ENCODE measurements around the gene ECE1.
A peak's percentile ranks its signal among the peaks of the same experiment; 100 is the strongest.
"Not testable (repeated sequence)": the region's sequence is repeated elsewhere in the genome, so short reads cannot be mapped to it uniquely, and the experiment has no call there.

The ECE1 gene

GRCh38 chr1:21216835-21217811 is 73.1 kb downstream of the ECE1 start:
- DNase-seq, result peak in 1 of 2 experiments; percentile 30

GRCh38 chr1:21212126-21212525 is 78.1 kb downstream of the ECE1 start:
- no peak for DNase-seq

GRCh38 chr1:21208137-21208700 is 82.0 kb downstream of the ECE1 start:
- not testable (repeated sequence) for DNase-seq

GRCh38 chr1:21206117-21206516 is 84.1 kb downstream of the ECE1 start:
- no peak for DNase-seq

GRCh38 chr1:21205416-21205815 is 84.8 kb downstream of the ECE1 start:
- DNase-seq, result no peak

GRCh38 chr1:21201650-21202049 is 88.6 kb downstream of the ECE1 start:
- no peak for DNase-seq

- not testable (repeated sequence) for DNase-seq
These were observed 89.0 kb downstream of the ECE1 start for GRCh38 chr1:21201238-21201637.

GRCh38 chr1:21200767-21201166 is 89.5 kb downstream of the ECE1 start:
- no peak for DNase-seq

- no peak for DNase-seq
These were observed 91.3 kb downstream of the ECE1 start for GRCh38 chr1:21198929-21199328.

GRCh38 chr1:21192871-21193270 is 97.4 kb downstream of the ECE1 start:
- no peak for DNase-seq

GRCh38 chr1:21192284-21192683 is 98.0 kb downstream of the ECE1 start:
- no peak for DNase-seq

GRCh38 chr1:21190771-21191170 is 99.5 kb downstream of the ECE1 start:
- DNase-seq, result not testable (repeated sequence)

- DNase-seq, result no peak
These were observed 100.3 kb downstream of the ECE1 start for GRCh38 chr1:21189906-21190500.

GRCh38 chr1:21189421-21189820 is 100.8 kb downstream of the ECE1 start:
- DNase-seq, result no peak

- no peak for DNase-seq
These were observed 102.0 kb downstream of the ECE1 start for GRCh38 chr1:21188235-21188634.

- DNase-seq, result no peak
These were observed 105.0 kb downstream of the ECE1 start for GRCh38 chr1:21185221-21185731.

- no peak for DNase-seq
These were observed 106.0 kb downstream of the ECE1 start for GRCh38 chr1:21184276-21184675.

GRCh38 chr1:21182181-21182731 is 108.0 kb downstream of the ECE1 start:
- DNase-seq, result no peak

- not testable (repeated sequence) for DNase-seq
These were observed 112.0 kb downstream of the ECE1 start for GRCh38 chr1:21178271-21178670.

- DNase-seq, result peak; percentile 95 to 97
These were observed 113.4 kb downstream of the ECE1 start, which contains the start of gene EIF4G3 for GRCh38 chr1:21176586-21177555. TSS of gene EIF4G3 (minus strand) at chr1:21176897. CDS start at chr1:21002742, 174,155 bp downstream.

- DNase-seq, result peak in 1 of 2 experiments; percentile 9
These were observed 114.3 kb downstream of the ECE1 start for GRCh38 chr1:21175670-21176581.
